Measurements from ENCODE around the gene KAT8.

GRCh38 chr16:31078597-31079341 lies 38.7 kb upstream of the KAT8 start:
- no peak for TF ChIP-seq CTCF (IDR thresholded peaks at IDR 0.05)
- no peak for TF ChIP-seq POLR2A (IDR thresholded peaks at IDR 0.05)
